Erythroblast (primary cell): Measurements from ENCODE around the gene CLEC1B.
"Not testable (repeated sequence)": the region's sequence is repeated elsewhere in the genome, so short reads cannot be mapped to it uniquely, and the experiment has no call there.

Experiments used
- DNase-seq, 2 experiments: peaks; one replicate each; lab custom pipeline; 2025; lab: John Stamatoyannopoulos, UW
- GATA1 ChIP-seq: IDR thresholded peaks from 2 replicates; pipeline ENCODE4 v1.6.1; 2011; ENCODE audit warnings: low read depth, mild to moderate bottlenecking, control low read depth, low read length, moderate library complexity
- POLR2A ChIP-seq: IDR thresholded peaks from 2 replicates; pipeline ENCODE4 v1.6.1; 2011; ENCODE audit warnings: mild to moderate bottlenecking, low read length

The CLEC1B gene

GRCh38 chr12:9957834-9958233 is 41.1 kb downstream of the CLEC1B start:
- TF ChIP-seq GATA1 (no peak), POLR2A (no peak)
- DNase-seq, result no peak

- not testable (repeated sequence) for DNase-seq
These were observed 45.8 kb downstream of the CLEC1B start for GRCh38 chr12:9952954-9953729.

GRCh38 chr12:9951026-9951675 is 47.8 kb downstream of the CLEC1B start:
- no peak for TF ChIP-seq GATA1
- DNase-seq, result no peak

GRCh38 chr12:9948606-9949296 is 50.2 kb downstream of the CLEC1B start:
- TF ChIP-seq POLR2A (no peak), GATA1 (no peak)
- DNase-seq, result no peak

GRCh38 chr12:9947674-9948073 is 51.2 kb downstream of the CLEC1B start:
- TF ChIP-seq POLR2A (no peak), GATA1 (no peak)
- DNase-seq, result no peak

- no peak for DNase-seq
- TF ChIP-seq GATA1, result no peak
- TF ChIP-seq POLR2A, result no peak
These were observed 54.5 kb downstream of the CLEC1B start for GRCh38 chr12:9944391-9944790.

- no peak for DNase-seq
- no peak for TF ChIP-seq POLR2A
- no peak for TF ChIP-seq GATA1
These were observed 55.7 kb downstream of the CLEC1B start for GRCh38 chr12:9943240-9943639.
